Measurements from ENCODE around the gene NDEL1. TPM values are rescaled to one million over a fixed set of nuclear protein-coding genes. Genes with fewer than 3 reads are reported as not detected.
A peak's percentile ranks its signal among the peaks of the same experiment; 100 is the strongest.

NDEL1 gene
- polyA plus RNA-seq, 1 experiment, result 72.2 TPM

GRCh38 chr17:8421571-8421970 lies 14.1 kb upstream of the NDEL1 start:
- POLR2A ChIA-PET, result no interaction called here
- H3K4me3 ChIP-seq (ENCODE audit: low read depth, low read length), result no peak overlapping the region
- H3K36me3 ChIP-seq (ENCODE audit: control insufficient read depth, insufficient read depth, low read length), result no peaks in the 10 kb centered on the region
- peaks cover 6% of the 10 kb centered on the region for H3K27me3 ChIP-seq (ENCODE audit: control insufficient read depth, insufficient read depth, low read length)
- no peak for DNase-seq (ENCODE audit: low read depth)
- CTCF ChIA-PET, result interaction anchor here (1.0 to 2.5 kb wide), 4 partner anchors 10 to 364 kb away, joined by 3 to 16 read pairs (median 5); no protein-coding TSS in a partner anchor
- TF ChIP-seq CTCF (IDR thresholded peaks at IDR 0.05; ENCODE audit: insufficient read depth, low read depth, low read length), result no peak

- no peak for TF ChIP-seq CTCF (IDR thresholded peaks at IDR 0.05; ENCODE audit: insufficient read depth, low read depth, low read length)
- POLR2A ChIA-PET, result interaction anchor here (0.6 kb wide), 1 partner anchor 60 kb away, joined by 9 read pairs; no protein-coding TSS in a partner anchor
- Histone ChIP-seq H3K27me3 (ENCODE audit: control insufficient read depth, insufficient read depth, low read length) (peaks cover 2% of the 10 kb centered on the region; the same call in 1 of the 2 replicates), H3K36me3 (ENCODE audit: control insufficient read depth, insufficient read depth, low read length) (no peaks in the 10 kb centered on the region), H3K4me3 (ENCODE audit: low read depth, low read length) (no peak overlapping the region)
- CTCF ChIA-PET, result interaction anchor here (0.6 to 0.8 kb wide), 2 partner anchors 16 to 456 kb away, joined by 3 read pairs; no protein-coding TSS in a partner anchor
- DNase-seq (ENCODE audit: low read depth), result no peak
Observed at GRCh38 chr17:8426094-8426720, 9.5 kb upstream of the NDEL1 start.

GRCh38 chr17:8426802-8427201 lies 8.9 kb upstream of the NDEL1 start:
- DNase-seq (ENCODE audit: low read depth), result no peak
- POLR2A ChIA-PET, result no interaction called here
- CTCF ChIA-PET, result interaction anchor here (0.6 to 0.8 kb wide), 2 partner anchors 17 to 696 kb away, joined by 3 read pairs; no protein-coding TSS in a partner anchor
- no peak overlapping the region for H3K4me3 ChIP-seq (ENCODE audit: low read depth, low read length)
- H3K27me3 ChIP-seq (ENCODE audit: control insufficient read depth, insufficient read depth, low read length), result peaks cover 2% of the 10 kb centered on the region; the same call in 1 of the 2 replicates
- TF ChIP-seq CTCF (IDR thresholded peaks at IDR 0.05; ENCODE audit: insufficient read depth, low read depth, low read length), result no peak
- H3K36me3 ChIP-seq (ENCODE audit: control insufficient read depth, insufficient read depth, low read length), result no peaks in the 10 kb centered on the region

- no peak for DNase-seq (ENCODE audit: low read depth)
- CTCF ChIA-PET, result interaction anchor here (1.2 to 3.3 kb wide), 2 partner anchors 21 to 47 kb away, joined by 3 to 9 read pairs; no protein-coding TSS in a partner anchor
- H3K4me3 ChIP-seq (ENCODE audit: low read depth, low read length), result no peak overlapping the region
- no peak for TF ChIP-seq CTCF (IDR thresholded peaks at IDR 0.05; ENCODE audit: insufficient read depth, low read depth, low read length)
- H3K27me3 ChIP-seq (ENCODE audit: control insufficient read depth, insufficient read depth, low read length), result no peaks in the 10 kb centered on the region
- H3K36me3 ChIP-seq (ENCODE audit: control insufficient read depth, insufficient read depth, low read length), result no peaks in the 10 kb centered on the region
- POLR2A ChIA-PET, result no interaction called here
Observed at GRCh38 chr17:8430966-8431365, 4.7 kb upstream of the NDEL1 start.

GRCh38 chr17:8436169-8436843 lies 622 bp downstream of the NDEL1 start:
- no peak for DNase-seq (ENCODE audit: low read depth)
- Histone ChIP-seq H3K27me3 (ENCODE audit: control insufficient read depth, insufficient read depth, low read length) (no peaks in the 10 kb centered on the region), H3K4me3 (ENCODE audit: low read depth, low read length) (peak overlapping the region; percentile 96), H3K36me3 (ENCODE audit: control insufficient read depth, insufficient read depth, low read length) (peaks cover 3% of the 10 kb centered on the region)
- CTCF ChIA-PET, result interaction anchor here (0.8 to 2.6 kb wide), 7 partner anchors 9 to 349 kb away, joined by 3 to 6 read pairs (median 3); no protein-coding TSS in a partner anchor
- no peak for TF ChIP-seq CTCF (IDR thresholded peaks at IDR 0.05; ENCODE audit: insufficient read depth, low read depth, low read length)
- POLR2A ChIA-PET, result interaction anchor here (0.6 to 1.3 kb wide), 3 partner anchors 51 to 211 kb away, joined by 3 to 4 read pairs (median 4); partner anchors contain the start of gene RANGRF

Measured in BJ (cell line).